Hematopoietic multipotent progenitor cell treated with erythropoietin and hydrocortisone succinate and interleukin-3 and kit ligand, for 8 days (in vitro differentiated cells): ENCODE measurements around the gene HPS1.

Source experiments
- DNase-seq: peaks from one replicate; pipeline ENCODE4 v3.0.0-alpha.2; 2015

The HPS1 gene

DNA sequence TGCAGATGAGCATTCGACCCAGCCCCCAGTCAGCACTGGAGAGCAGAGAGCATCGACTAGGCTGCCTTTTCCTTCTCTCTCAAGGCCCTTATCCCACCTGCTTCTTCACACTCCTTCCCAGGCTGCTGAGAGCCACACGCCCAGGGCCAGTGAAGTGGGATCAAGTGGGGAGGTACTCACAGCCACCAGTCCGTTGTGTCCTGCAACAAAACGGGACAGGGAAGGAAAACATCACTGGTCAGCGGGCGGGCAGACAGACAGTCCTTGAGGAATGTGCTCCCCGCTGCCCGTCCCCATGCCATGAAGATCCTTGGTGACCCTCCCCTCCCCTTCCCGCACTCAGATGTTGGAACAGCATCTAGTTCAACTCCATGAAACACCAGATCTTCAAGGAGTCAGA, 36.0 kb downstream of the HPS1 start:
- no peak for DNase-seq

DNA sequence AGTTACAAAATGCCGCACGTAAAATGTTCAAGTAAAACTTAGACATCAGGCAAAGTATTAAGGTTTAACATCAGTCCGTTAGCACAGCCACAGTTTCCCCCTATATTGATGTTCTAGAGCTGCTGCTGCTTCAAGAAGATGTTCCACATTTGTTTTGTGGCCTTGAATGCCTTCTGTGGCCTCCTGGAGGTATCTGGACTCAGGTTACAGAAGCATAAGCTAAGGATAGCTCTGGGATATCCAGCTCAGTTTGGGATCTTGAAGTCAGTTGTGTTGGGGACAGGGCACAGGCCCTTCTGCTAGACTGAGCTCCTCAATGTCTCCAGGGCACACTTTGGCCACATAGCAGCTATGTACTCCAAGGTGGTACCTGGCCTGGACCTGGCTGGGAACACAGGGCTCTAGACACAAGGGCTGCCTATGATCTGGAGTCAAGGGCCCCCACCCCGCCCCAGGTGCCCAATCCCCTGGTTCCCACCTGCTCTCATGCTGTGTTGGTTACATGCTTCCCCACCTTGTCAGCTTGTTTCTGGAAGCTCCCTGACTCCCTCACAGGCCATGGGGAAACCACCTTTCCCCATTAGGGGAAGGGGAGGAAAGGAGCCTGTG, 36.5 kb downstream of the HPS1 start:
- no peak for DNase-seq

DNA sequence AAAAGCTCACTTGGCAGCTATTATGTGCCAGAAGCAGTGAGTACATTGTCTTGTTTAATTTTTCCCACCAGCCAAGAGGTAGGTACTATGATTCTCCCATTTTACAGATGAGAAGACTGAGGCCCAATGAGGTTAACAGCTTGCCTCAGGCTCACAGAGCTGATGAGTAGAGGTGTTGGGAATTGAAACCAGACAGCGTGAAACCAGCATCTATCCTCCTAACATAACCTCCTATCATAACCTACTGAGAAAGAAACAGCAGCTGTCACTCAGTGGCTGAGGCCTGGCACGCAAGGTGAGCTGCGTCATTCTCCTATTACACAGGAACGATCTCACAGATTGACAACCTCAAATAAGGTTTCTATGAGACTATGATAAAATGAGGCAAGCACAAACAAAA, 37.9 kb downstream of the HPS1 start:
- DNase-seq: no peak

DNA sequence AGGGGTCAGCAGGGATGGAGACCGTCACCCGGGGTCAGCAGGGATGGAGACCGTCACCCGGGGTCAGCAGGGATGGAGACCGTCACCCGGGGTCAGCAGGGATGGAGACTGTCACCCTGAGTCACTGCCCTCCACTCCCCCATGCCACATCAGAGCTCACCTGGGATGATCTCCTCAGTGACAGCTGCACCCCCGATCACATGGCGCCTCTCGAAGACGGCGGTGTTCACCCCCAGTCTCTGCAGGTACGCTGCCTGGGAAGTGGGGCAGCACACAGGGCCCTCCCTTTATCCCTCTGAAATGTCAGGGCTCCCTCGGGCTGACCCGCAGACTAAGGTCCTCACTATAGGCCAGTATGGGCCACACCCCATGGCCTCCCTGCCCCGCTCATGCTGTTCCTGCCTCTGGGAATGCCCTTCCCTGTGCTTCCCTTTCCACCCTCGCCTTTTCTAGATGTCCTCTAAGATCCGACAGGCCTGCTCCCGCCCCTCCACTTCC, 38.9 kb downstream of the HPS1 start:
- no peak for DNase-seq

DNA sequence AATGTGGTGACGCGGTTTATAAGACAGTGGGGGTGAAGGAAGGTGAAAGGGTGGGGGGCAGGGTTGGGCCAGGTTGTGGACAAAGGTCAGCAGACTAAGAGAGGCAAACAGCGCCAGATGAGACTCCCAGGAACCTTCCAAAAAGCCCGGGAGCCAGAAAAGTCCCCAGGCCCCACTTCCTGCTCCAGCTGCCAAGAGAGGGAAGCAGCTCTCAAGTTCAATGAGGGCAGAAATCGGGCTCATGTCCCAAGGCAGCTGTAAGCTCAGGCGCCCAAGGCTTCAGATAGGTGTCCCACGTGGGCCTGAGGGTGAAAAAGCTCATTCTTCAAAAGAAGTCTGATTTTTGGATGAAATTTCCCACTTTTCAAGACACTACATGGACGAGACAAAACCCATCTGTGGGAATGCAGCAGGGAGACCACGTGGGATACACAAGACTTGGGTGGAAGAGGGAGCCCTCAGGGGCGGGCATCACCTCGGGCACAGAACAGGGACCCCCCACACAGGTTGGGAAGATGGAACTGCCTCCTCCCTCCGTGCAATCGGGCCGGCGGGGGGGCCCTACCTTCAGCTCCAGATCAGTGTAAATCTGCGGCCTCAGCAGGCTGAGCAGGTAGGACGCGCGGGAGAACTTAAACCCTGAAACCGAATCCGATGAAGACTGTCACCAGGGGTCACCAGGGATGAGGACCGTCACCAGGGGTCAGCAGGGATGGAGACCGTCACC, 39.6 kb downstream of the HPS1 start:
- DNase-seq: no peak

DNA sequence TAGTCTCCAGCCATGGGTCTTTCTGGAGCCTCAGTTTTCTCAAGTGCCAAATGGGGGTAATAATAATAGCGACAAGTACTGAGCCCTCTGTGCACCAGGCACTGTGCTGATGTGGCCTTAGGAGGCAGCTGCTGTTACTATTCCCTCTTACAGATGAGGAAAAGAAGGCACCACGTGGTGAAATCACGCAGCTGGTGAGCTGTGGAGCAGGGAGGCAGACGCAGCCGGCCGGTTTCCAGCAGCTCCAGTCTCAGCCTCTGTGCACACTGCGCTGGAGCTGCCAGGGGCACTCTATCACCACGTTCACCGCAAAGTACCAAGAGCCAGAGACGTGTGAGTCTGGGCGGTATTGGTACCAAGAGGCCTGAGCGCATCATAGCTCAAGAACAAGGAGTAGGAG, 41.3 kb downstream of the HPS1 start:
- DNase-seq: no peak

DNA sequence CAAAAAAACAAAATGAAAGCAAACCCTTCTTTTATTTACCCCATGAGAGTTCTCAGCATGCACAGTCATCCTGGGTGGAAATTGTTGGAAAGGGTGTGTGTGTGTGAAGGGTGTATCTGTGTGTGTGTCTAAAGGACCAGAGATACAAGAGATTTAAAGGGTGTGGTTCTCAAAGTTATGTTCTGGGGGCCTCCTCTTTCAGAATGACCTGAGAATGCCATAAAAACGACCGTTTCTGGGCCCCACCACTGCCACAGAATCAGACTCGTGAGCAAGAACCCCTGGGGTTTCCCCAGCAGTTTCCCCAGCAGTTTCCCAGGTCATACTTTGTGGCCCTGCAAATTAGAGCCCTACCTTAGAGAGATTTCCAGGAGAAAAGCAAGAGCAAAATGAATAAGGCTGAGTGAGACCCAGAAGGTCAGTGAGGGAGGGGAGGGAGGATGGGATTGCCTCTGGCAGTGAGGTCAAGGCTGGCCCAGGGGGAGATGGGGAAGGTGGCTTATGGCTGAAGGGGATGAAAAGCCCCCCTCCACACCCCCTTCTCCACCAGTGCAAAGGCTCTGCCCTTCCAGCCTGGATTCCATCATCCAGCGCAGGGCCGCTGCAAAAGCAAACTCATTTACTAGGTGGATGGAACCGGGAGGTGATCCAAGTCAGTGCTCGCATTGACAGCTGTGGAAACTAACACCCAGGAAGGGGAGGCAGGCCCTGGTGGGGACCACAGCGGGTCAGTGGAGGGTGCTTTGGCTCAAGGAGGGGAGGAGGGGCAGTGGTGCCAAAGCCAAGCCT, 42.0 kb downstream of the HPS1 start:
- peak; percentile 85 for DNase-seq

DNA sequence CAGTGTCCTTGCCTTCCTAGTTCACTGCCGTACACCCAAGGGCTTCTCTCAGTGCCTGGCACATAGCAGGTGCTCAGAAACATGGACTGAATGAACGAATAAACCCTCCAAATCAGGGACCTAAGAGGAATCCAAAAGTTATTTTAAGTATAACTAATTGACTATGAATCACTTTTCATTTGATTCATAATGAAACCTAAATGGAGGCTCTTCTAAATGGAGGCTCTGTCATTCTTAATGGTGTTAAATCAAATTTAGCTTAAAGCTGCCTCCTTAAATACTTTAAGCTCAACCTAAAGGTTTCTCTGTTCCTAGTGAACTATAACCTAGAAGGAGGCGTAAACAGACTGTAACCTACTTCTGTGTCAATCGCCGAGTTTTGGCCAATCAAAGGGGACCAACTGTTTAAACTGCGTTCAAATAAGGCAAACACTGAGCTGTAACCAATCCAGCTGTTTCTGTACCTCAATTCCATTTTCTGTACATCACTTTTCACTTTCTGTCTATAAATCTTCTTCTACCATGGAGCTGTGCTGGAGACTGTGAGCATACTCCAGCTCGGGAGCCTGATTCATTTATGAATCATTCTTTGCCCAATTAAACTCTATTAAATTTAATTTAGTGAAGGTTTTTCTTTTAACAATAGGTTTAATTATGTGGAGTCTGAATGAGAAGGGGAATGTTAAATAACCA, 42.8 kb downstream of the HPS1 start:
- DNase-seq: no peak

DNA sequence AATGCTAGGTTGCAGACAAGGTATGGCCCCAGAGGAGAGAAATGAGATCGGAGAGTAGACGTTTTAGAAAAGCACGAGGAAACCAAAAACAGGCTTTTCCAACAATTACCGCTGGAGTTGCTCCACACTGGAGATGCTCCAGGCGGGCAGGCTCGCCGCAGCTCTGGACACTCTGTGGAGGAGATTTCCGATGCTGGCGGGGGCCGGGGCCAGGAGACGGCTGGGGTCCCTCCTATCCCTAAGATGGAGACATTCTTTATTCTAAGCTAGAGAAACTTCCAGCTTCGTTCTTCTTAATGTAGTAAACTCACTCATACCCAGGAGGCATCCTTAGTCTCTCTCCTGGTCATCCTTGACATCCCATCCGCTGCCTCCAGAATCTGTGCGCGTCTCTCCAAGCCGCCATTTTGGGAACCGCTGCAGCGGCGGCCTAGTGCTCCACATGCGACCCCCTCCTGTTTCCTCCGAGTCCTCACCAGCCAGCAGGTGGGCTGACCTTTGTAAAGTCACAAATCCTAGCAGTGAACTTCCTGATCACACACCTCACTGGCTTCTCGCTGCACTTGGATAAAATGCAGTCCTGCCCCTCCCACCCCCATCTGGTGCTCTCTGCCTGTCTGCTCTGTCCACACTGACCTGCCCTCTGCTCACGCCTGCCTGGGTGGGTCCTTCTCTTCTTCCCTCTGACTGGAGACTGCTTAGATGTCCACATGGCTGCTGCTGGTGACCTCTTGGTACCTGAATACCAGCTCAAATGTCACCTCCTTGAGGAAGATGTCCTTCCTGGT, 43.6 kb downstream of the HPS1 start:
- no peak for DNase-seq

DNA sequence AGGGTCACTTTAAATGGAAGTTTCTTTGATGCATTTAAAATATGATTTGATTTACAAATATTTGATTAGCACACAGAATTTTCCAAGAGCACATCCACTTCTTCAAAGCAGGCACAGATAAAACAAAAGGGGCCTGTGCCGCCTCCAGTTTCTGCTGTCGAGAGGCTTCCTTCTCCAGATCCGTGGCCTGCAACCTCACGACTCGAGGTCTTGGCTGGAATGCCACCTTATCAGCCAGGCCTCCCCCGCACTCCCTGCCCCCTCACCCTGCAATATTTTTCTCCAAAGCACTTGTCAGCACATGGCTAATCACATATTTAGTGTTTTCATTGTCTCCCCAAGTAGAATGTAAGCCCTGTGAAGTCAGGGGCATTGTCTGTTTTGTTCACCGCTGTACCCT, 44.3 kb downstream of the HPS1 start:
- DNase-seq: no peak

DNA sequence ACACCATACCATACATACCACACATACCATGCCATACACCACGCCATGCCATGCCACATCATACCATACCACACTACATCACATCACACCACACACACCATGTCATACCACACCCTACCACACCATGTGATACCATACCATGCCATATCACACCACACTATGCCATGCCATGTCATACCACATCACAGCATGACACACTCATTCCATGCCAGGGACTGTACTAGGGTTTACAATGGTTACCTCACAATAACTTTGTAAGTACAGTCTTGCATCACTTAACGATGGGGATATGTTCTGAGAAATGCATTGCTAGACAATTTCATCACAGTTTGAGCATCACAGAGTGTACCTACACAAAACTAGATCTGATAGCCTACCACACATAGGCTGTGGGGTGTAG, 46.3 kb downstream of the HPS1 start:
- DNase-seq: peak; percentile 6

DNA sequence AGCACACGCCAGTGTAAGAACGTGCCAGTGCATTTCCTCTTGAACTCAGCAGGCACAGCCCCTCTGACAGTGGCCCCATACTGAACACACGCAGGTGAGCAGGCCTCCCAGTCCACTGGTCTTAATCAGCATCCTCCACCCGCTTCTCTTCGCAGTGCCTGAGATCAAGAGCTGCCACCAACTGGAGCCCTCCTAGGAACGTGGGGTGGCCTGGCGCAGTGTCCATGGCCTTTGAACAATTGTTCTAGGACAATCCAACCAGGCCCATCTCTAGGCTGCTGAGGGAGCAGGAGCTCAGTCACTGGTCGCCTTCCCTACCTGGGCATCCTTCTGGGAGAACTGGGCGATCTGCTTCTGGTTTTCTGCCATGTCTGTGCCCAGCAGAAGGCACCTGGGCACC, 47.0 kb downstream of the HPS1 start:
- no peak for DNase-seq

DNA sequence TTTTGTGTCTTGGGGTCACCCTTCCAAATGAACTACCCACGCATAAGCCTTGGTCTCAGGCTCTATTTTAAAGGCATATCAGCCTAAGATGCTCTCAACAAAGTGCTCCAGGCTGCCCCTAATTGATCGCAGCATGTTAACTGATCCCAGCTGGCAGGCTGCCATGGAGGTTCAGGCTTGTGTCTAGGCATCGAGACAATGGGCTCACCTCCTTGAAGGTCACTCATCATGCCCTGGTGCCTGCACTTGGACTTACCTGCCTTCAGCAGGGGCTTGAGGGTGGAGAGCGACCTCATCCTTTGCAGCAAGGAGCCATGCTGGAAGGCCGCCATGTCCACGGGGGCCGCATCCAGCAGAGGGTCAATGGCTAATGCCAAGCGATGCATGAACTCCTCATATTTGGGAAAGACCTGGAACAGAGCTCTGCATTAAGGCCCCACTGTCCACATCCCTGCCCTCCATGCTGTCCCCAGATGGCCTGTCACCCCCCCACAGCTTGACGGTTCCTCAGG, 49.6 kb downstream of the HPS1 start:
- DNase-seq: no peak

DNA sequence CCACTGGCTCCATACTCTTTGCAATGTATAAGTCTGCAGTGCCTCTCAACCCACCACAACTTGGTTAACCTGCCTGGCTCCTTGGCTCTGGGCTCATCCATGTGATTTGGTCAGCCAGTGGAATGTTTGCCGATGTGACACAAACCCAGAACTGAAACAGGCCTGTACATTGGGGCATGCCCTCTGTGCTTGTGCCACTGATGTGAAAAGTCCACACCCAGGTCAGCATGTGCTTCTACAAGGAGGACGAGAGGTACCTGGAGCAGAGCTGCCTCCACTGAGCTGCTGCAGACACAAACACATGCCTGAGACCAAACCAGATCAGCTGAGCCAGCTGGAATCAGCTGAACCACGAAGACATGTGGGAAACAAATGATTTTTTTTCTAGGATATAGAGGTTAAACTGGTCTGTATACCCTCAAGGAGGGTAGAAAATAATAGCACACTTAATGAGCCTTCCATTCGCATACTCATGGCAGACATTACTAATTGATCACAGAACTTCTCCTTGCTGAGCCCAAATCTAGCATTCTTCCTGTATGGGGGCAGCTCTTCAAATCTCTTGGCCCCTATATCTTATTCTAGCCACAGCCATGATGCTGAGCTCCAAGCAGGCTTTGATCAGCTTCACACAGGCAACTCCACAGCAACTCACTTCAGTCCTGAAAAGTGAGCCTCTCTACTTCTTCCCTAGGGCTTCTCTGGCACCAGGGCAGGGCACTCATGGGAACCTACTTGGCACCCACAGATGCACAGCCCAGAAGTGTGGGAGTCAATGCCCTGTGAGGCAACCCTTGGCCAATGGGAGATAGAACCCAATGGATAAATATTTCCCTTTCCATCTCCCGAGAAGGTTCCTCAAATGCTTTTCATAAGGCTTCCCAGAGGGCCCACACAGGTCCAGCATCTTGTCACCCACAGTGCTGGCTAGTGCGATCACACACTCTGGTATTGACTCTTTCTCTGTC, 50.4 kb downstream of the HPS1 start:
- DNase-seq: no peak

DNA sequence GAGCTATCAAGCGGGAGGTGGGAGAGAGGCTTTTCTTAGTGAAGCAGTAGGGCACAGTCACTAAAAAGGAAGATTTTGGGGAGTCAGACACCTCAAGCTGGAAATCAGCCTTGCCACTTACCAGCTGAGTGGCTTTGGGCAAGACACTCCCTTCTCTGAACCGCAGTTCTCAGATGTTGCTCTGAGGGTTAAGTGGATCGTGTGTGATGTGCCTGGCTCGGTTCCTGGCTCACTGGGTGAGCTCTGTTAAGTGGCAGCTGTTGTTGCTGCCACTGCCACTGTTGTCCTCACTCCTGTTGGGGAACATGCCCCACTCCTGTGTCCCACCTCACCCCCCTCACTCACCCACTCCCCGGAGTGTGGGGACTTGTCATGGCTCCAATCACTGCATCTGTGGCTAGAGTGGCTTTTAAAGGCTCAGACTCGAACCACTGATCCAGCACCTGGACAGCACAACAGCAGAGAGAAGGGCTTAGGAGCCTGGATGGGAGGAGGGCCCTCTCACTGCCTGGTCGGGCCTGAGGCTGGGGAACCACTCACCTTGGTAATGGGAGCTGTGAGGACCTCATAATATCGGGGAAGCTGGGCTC, 51.8 kb downstream of the HPS1 start:
- DNase-seq: no peak

DNA sequence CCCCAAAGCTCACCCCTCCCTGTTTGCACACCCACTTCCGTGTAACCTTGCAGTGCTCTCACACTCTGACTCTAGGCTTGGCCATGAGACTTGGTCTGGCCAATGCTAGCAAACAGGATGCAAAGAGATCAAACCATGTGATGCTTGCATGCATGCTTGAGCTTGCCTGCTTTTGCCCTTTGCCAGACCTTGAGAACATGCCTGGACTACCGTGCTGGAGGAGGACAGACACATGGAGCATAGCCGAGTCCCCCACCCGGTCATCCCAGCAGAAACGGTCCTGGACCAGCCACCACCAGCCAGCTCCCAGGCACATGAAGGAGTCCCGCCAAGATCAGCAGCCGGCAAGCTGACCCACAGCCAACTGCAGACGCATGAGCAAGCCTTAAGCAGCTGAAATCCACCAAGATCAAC, 55.1 kb downstream of the HPS1 start:
- DNase-seq: peak; percentile 28

DNA sequence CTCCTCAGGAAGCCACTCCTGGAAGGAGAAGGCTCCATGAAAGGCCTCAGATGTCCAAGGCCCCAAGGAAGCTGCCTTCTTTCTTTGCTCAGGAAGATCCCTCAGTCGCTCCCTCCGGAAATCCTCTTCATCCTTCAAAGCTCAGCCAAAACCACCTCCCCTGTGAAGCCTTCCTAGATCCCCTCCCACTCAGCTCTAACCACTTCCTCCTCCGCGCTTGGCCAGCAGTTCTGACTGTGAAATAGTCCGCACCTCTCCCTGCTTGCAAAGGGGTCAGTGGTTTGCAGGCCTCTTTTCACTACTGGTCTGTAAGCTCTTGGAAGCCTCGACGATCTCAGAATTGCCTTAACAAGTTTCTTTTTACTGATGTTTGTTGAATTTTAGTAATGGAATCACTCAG, 55.7 kb downstream of the HPS1 start:
- peak; percentile 7 for DNase-seq

DNA sequence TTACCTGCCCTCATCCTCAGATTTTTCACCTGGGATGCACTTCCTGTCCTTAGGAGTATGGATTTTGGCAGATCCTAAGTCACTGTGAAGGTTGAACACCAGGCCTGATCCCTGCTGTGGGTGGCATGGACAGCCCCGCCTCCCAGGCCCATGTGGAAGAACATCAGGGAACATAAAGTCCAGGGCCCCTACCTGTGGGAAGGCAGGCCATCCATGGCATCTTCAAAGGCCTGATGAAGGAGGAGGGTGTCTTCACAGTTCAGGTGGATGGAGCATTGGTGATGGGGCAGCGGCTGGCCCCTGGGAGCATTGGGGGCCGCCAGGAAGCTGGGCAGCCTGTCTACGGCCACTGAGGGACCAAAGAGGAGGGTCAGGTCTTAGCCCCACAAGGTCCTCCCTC, 56.3 kb downstream of the HPS1 start:
- no peak for DNase-seq

DNA sequence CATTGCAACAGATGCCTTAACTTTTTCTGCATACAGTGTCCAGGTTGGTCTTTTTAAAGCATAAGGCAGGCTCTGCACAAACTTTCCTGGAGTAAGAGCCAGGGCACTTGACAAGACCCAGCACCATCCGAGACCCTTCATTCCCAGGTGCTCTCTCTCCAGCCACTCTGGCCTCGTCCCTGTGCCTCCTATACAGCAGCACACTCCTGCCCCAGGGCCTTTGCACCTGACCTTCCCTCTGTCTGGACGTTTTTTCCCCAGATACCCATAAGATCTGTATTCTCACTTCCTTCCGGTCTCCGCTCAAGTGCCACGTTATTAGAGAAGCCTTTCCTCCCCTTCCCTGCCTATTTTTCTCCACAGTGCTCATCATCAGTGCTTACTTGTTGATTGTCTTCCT, 57.3 kb downstream of the HPS1 start:
- no peak for DNase-seq

DNA sequence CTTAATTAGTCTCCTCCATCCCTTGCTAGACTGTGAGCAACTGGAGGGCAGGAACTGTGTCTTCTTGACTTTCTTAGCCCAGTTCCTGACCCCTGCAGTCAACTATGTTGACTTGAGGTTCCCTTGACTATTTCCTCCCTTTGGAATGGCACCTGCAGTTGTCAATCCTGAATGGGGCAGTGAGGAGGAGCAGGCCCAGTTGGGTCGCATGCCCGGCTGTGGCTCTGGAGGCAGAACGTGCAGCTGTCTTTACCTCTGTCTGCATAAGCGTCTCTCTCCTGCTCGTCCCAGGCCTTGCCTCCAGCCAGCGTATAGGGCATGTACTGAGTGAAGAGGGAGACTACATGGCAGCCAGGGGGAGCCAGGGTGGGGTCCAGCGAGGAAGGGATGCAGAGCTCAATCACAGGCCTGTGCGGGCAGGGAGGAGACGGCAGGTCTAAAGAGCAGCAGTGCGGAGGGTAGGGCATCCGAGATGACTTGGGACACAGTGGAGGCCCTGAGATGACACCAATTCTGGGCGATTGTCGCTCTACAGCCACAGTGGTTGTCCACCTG, 58.6 kb downstream of the HPS1 start:
- peak; percentile 16 for DNase-seq
